Karpas-422 (cell line): ENCODE data around the gene BAMBI. TPM values are rescaled to one million over a fixed set of nuclear protein-coding genes. Genes with fewer than 3 reads are reported as not detected.

Experiments used
- DNase-seq: peaks from one replicate; pipeline ENCODE4 v3.0.0-alpha.2; 2015
- H2AFZ ChIP-seq: fragments of 200-600 bp; sonication (generic); 2 replicates; pipeline ENCODE4 v1.6.1; 2014; ENCODE audit warnings: antibody characterized with exemption, low read length, mixed read lengths
- H3K27ac ChIP-seq: fragments of 200-600 bp; sonication (generic); 2 replicates; pipeline ENCODE4 v1.5.1; 2014; ENCODE audit warnings: mild to moderate bottlenecking, low read length, moderate library complexity
- H3K27me3 ChIP-seq: fragments of 200-600 bp; sonication (generic); 2 replicates; pipeline ENCODE4 v1.6.1; 2014; ENCODE audit warnings: low read length, mixed read lengths
- H3K36me3 ChIP-seq: fragments of 200-600 bp; sonication (generic); 2 replicates; pipeline ENCODE4 v1.6.1; 2014; ENCODE audit warnings: low read length, mixed read lengths; ENCODE audit not compliant: insufficient read depth
- H3K4me1 ChIP-seq: fragments of 200-600 bp; sonication (generic); 2 replicates; pipeline ENCODE4 v1.6.1; 2014; ENCODE audit warnings: mild to moderate bottlenecking, low read length, mixed read lengths
- H3K4me2 ChIP-seq: fragments of 200-600 bp; sonication (generic); 2 replicates; pipeline ENCODE4 v1.6.1; 2014; ENCODE audit warnings: low read length, low read depth, mild to moderate bottlenecking; ENCODE audit not compliant: poor library complexity, severe bottlenecking
- H3K4me3 ChIP-seq: fragments of 200-600 bp; sonication (generic); 2 replicates; pipeline ENCODE4 v1.5.1; 2014; ENCODE audit warnings: mild to moderate bottlenecking, antibody characterized with exemption, low read length, mixed read lengths
- H3K79me2 ChIP-seq: fragments of 200-600 bp; sonication (generic); 2 replicates; pipeline ENCODE4 v1.6.1; 2014; ENCODE audit warnings: mild to moderate bottlenecking, low read length, mixed read lengths
- H3K9ac ChIP-seq: fragments of 200-600 bp; sonication (generic); 2 replicates; pipeline ENCODE4 v1.6.0; 2014; ENCODE audit warnings: low read length
- H3K9me2 ChIP-seq: fragments of 200-600 bp; sonication (generic), shearing (Covaris generic); replicated peaks from 2 replicates; pipeline ENCODE4 v1.6.0; 2014; ENCODE audit warnings: mild to moderate bottlenecking, low read length, moderate library complexity; ENCODE audit not compliant: insufficient read depth
- H3K9me3 ChIP-seq: fragments of 300-700, 200-600 bp; sonication (generic); 2 replicates; pipeline ENCODE4 v1.6.1; 2014; ENCODE audit warnings: low read length, mixed read lengths
- H4K20me1 ChIP-seq: fragments of 200-600 bp; sonication (generic); 2 replicates; pipeline ENCODE4 v1.6.1; 2014; ENCODE audit warnings: mild to moderate bottlenecking, antibody characterized with exemption, low read length, low read depth; ENCODE audit not compliant: insufficient read depth
- total RNA-seq: library from RNA; depleted of rRNA; stranded (reverse); fragments of >200 nt; shearing (Covaris generic); gene quantifications from 2 replicates; pipeline ENCODE4 v1.2.3, GENCODE V29; 2014; ENCODE audit warnings: low replicate concordance

BAMBI gene
- total RNA-seq, 1 experiment from 2014 or later, result not detected

- Histone ChIP-seq H3K4me3 (no peak overlapping the region), H3K9ac (no peak overlapping the region), H3K27ac (no peak overlapping the region), H3K27me3 (no peaks in the 10 kb centered on the region), H3K36me3 (no peaks in the 10 kb centered on the region), H2AFZ (no peak overlapping the region), H3K79me2 (no peaks in the 10 kb centered on the region), H3K9me3 (no peaks in the 10 kb centered on the region), H3K4me1 (no peaks in the 10 kb centered on the region), H4K20me1 (no peaks in the 10 kb centered on the region), H3K9me2 (no peaks in the 10 kb centered on the region), H3K4me2 (no peak overlapping the region)
- no peak for DNase-seq
Observed at GRCh38 chr10:28705472-28705871, 28.2 kb downstream of the BAMBI start.

DNA sequence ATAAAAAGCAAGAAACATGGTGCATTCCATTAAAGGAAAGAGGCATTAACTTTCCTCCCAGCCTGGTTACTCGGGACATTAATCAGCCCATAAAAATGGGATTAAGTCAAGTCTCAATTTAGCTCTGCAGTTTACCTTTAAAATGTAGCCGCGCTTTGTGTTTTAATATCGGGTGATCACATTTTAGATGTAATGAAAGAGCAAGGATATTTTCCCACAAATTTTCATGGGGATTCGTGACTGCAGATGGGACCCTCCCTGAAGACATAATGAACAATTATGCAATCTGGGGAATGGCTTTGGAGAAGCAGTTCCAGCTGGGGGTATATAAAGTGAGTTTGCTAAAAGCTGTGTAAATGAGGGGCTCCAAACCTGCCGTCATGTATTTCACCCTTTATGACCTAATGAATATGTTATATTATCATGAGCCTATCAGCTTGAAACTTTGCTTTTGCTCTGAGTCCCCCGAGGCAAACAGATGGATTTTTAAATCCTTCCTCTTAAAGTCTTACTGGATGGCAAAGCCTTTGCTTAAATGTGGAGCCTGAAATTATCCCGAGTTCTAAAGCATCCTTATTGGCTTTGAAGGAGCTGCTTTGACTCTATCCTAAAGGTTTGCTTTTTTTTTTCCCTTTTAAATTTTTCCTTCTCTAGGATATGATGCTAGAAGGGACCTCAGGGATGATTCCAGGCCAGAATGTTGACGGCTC is 31.8 kb downstream of the BAMBI start:
- Histone ChIP-seq H3K27ac (no peak overlapping the region), H3K36me3 (no peaks in the 10 kb centered on the region), H3K9me3 (no peaks in the 10 kb centered on the region), H3K4me2 (no peak overlapping the region), H4K20me1 (no peaks in the 10 kb centered on the region), H3K27me3 (no peaks in the 10 kb centered on the region), H3K4me1 (no peaks in the 10 kb centered on the region), H3K9ac (no peak overlapping the region), H3K4me3 (no peak overlapping the region), H3K79me2 (no peaks in the 10 kb centered on the region), H3K9me2 (no peaks in the 10 kb centered on the region), H2AFZ (no peak overlapping the region)
- DNase-seq, result no peak

DNA sequence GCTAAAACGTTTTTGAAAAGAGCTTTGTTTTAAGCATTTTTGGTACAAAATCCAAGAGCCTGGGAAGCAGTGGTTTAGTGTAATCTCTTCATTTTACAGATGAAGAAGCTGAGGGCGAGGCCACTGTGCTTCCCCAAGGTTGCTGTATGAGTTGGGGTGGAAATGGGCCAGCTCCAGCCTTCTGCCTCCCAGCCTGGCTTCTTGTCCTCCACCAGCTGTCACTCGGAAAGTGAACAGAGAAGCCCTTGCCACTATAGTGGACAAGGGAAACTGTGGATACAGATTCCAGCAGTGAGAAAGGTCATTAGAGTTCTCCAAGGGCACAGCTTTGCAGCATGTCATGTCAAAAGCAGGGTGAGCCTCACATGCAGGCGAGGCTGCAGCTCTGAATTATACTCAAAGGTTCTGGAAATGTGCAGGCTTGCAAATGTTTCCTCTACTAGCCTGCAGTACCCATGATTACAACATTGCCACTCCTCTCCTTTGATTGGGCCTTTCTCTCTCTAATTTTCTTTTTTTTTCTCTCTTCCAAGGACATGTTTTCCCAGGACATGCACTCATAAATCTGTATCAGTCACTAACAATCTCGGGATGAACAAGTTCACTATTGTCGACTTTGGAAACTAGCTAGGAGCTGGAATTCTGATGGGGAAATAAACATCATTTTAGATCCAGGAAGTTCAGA is 33.0 kb downstream of the BAMBI start:
- no peak overlapping the region for H3K27ac ChIP-seq
- no peaks in the 10 kb centered on the region for H3K9me3 ChIP-seq
- no peaks in the 10 kb centered on the region for H3K9me2 ChIP-seq
- no peaks in the 10 kb centered on the region for H3K4me1 ChIP-seq
- no peaks in the 10 kb centered on the region for H3K36me3 ChIP-seq
- H4K20me1 ChIP-seq, result no peaks in the 10 kb centered on the region
- no peak overlapping the region for H3K4me3 ChIP-seq
- no peak overlapping the region for H3K9ac ChIP-seq
- no peak for DNase-seq
- H2AFZ ChIP-seq, result no peak overlapping the region
- no peaks in the 10 kb centered on the region for H3K79me2 ChIP-seq
- no peaks in the 10 kb centered on the region for H3K27me3 ChIP-seq
- no peak overlapping the region for H3K4me2 ChIP-seq

DNA sequence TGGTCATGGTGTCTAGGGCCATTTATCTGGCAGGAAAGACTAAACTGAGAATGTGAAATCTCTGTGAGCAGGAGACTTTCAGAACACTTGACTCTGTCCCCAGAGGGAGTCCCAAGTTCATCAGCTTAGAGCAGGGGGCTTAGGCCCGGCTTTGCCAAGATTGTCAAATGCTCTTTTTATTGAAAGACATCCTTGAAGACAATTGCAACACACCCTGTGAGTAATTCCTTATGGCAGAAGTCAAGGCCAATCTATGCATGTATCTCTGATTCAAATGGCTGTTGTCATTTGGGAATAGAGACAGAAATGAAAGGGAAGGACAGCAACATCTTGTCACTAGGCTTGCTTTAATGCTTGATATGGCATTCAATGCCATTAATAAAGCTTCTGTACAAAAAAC is 33.7 kb downstream of the BAMBI start:
- H3K27me3 ChIP-seq, result no peaks in the 10 kb centered on the region
- H3K27ac ChIP-seq, result no peak overlapping the region
- no peaks in the 10 kb centered on the region for H3K36me3 ChIP-seq
- no peak overlapping the region for H3K9ac ChIP-seq
- H3K4me1 ChIP-seq, result no peaks in the 10 kb centered on the region
- no peak overlapping the region for H2AFZ ChIP-seq
- no peaks in the 10 kb centered on the region for H3K9me3 ChIP-seq
- H3K4me2 ChIP-seq, result no peak overlapping the region
- no peaks in the 10 kb centered on the region for H3K79me2 ChIP-seq
- no peaks in the 10 kb centered on the region for H3K9me2 ChIP-seq
- no peak for DNase-seq
- H4K20me1 ChIP-seq, result no peaks in the 10 kb centered on the region
- H3K4me3 ChIP-seq, result no peak overlapping the region

- Histone ChIP-seq H3K4me3 (no peak overlapping the region), H3K27ac (no peak overlapping the region), H3K9ac (no peak overlapping the region), H3K4me2 (no peak overlapping the region), H2AFZ (no peak overlapping the region), H4K20me1 (no peaks in the 10 kb centered on the region), H3K27me3 (no peaks in the 10 kb centered on the region), H3K4me1 (no peaks in the 10 kb centered on the region), H3K79me2 (no peaks in the 10 kb centered on the region), H3K36me3 (no peaks in the 10 kb centered on the region), H3K9me3 (no peaks in the 10 kb centered on the region), H3K9me2 (no peaks in the 10 kb centered on the region)
- no peak for DNase-seq
Observed at GRCh38 chr10:28711776-28712175, 34.5 kb downstream of the BAMBI start.

- Histone ChIP-seq H3K79me2 (no peaks in the 10 kb centered on the region), H3K27ac (no peak overlapping the region), H3K9me2 (no peaks in the 10 kb centered on the region), H3K36me3 (no peaks in the 10 kb centered on the region), H3K27me3 (no peaks in the 10 kb centered on the region), H3K4me1 (no peaks in the 10 kb centered on the region), H3K9ac (no peak overlapping the region), H3K4me2 (no peak overlapping the region), H3K9me3 (no peaks in the 10 kb centered on the region), H3K4me3 (no peak overlapping the region), H4K20me1 (no peaks in the 10 kb centered on the region), H2AFZ (no peak overlapping the region)
- DNase-seq, result no peak
Observed at GRCh38 chr10:28713626-28714352, 36.5 kb downstream of the BAMBI start.

GRCh38 chr10:28714401-28715053 is 37.2 kb downstream of the BAMBI start:
- no peaks in the 10 kb centered on the region for H3K9me2 ChIP-seq
- H2AFZ ChIP-seq, result no peak overlapping the region
- H3K36me3 ChIP-seq, result no peaks in the 10 kb centered on the region
- no peaks in the 10 kb centered on the region for H3K27me3 ChIP-seq
- H3K9ac ChIP-seq, result no peak overlapping the region
- H3K4me2 ChIP-seq, result no peak overlapping the region
- no peaks in the 10 kb centered on the region for H3K4me1 ChIP-seq
- H3K4me3 ChIP-seq, result no peak overlapping the region
- H3K9me3 ChIP-seq, result no peaks in the 10 kb centered on the region
- no peaks in the 10 kb centered on the region for H3K79me2 ChIP-seq
- DNase-seq, result no peak
- H4K20me1 ChIP-seq, result no peaks in the 10 kb centered on the region
- no peak overlapping the region for H3K27ac ChIP-seq

- no peaks in the 10 kb centered on the region for H3K9me2 ChIP-seq
- H3K4me2 ChIP-seq, result no peak overlapping the region
- no peak for DNase-seq
- H3K4me1 ChIP-seq, result no peaks in the 10 kb centered on the region
- H3K9me3 ChIP-seq, result no peaks in the 10 kb centered on the region
- H3K79me2 ChIP-seq, result no peaks in the 10 kb centered on the region
- H3K4me3 ChIP-seq, result no peak overlapping the region
- H2AFZ ChIP-seq, result no peak overlapping the region
- no peaks in the 10 kb centered on the region for H3K36me3 ChIP-seq
- no peaks in the 10 kb centered on the region for H3K27me3 ChIP-seq
- no peak overlapping the region for H3K27ac ChIP-seq
- no peak overlapping the region for H3K9ac ChIP-seq
- H4K20me1 ChIP-seq, result no peaks in the 10 kb centered on the region
Observed at GRCh38 chr10:28715246-28715645, 37.9 kb downstream of the BAMBI start.
